PFSK-1 (cell line): ENCODE data around the gene ASCC1.

Experiments used
- FOXP2 ChIP-seq: optimal IDR thresholded peaks from 2 replicates; pipeline ENCODE3; 2011; ENCODE audit warnings: borderline replicate concordance, control low read depth, inconsistent platforms; ENCODE audit not compliant: insufficient read depth; ENCODE audit errors: extremely low read length, extremely low read depth
- POLR2AphosphoS5 ChIP-seq: IDR thresholded peaks from 2 replicates; pipeline ENCODE4 v1.6.1; 2012; ENCODE audit warnings: low read depth, mild to moderate bottlenecking, control low read depth, low read length, moderate library complexity
- REST ChIP-seq, 2 experiments: IDR thresholded peaks; 2 replicates each; pipeline versions ENCODE4 v1.6.1 to v1.8.0; 2011 to 2012; ENCODE audit warnings: low read depth in 2 of 2, low read length in 2 of 2, control low read depth in 1 of 2, inconsistent platforms in 1 of 2, mild to moderate bottlenecking in 1 of 2, moderate library complexity in 1 of 2; ENCODE audit not compliant: insufficient read depth in 1 of 2
- SIN3A ChIP-seq: IDR thresholded peaks from 2 replicates; pipeline ENCODE4 v1.6.1; 2012; ENCODE audit warnings: mild to moderate bottlenecking, low read length, moderate library complexity, borderline replicate concordance; ENCODE audit not compliant: insufficient read depth
- TAF1 ChIP-seq: IDR thresholded peaks from 2 replicates; pipeline ENCODE4 v1.6.1; 2012; ENCODE audit warnings: low read length, control low read depth, borderline replicate concordance; ENCODE audit not compliant: insufficient read depth

The ASCC1 gene

GRCh38 chr10:72156223-72156622 lies 59.9 kb downstream of the ASCC1 start:
- TF ChIP-seq TAF1 (no peak), FOXP2 (no peak), REST (IDR thresholded peaks at IDR 0.05; ENCODE audit: insufficient read depth in 1 of 2, low read depth in 2 of 2, low read length in 2 of 2) (no peak), SIN3A (no peak), POLR2AphosphoS5 (no peak)

- TF ChIP-seq SIN3A (no peak), REST (IDR thresholded peaks at IDR 0.05; ENCODE audit: insufficient read depth in 1 of 2, low read depth in 2 of 2, low read length in 2 of 2) (no peak), POLR2AphosphoS5 (no peak), FOXP2 (no peak), TAF1 (no peak)
These were observed 63.8 kb downstream of the ASCC1 start for GRCh38 chr10:72152286-72152685.

DNA sequence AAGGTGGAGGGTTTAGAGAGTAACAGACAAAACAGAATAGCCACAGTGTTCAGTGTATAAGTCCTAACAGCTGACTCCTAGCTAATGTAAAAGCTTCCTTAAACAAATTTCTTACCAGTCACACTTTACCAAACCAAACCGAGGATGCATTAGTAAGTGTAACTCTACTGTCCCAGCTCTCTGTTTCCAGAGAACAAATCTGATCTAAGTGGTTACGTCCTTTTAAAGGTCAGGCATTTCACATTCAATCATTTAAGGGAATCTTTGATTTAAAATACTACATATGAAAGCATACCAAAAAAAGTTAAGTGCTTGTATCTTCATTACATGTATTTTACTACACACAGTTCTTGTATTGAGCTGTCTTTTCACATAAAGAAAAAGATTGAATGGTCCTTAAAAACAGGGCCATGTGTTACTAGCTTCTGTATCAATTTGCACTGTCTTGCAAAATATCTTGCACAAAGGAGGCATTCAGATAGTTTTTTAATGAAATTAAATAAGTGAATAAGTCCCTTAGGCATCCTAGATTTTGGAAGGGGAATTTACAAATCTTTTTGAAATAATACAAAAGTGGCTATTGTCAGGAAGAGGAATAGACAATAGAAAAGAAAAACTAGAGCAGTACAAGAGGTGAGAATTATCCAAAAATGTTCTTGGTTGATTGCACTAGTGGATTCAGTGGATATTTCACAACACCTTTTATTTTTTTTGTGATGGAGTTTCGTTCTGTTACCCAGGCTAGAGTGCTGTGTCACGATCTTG lies 69.3 kb downstream of the ASCC1 start:
- TF ChIP-seq REST (IDR thresholded peaks at IDR 0.05; ENCODE audit: insufficient read depth in 1 of 2, low read depth in 2 of 2, low read length in 2 of 2), result no peak
- TF ChIP-seq TAF1, result no peak
- no peak for TF ChIP-seq SIN3A
- TF ChIP-seq FOXP2, result no peak
- TF ChIP-seq POLR2AphosphoS5, result no peak

DNA sequence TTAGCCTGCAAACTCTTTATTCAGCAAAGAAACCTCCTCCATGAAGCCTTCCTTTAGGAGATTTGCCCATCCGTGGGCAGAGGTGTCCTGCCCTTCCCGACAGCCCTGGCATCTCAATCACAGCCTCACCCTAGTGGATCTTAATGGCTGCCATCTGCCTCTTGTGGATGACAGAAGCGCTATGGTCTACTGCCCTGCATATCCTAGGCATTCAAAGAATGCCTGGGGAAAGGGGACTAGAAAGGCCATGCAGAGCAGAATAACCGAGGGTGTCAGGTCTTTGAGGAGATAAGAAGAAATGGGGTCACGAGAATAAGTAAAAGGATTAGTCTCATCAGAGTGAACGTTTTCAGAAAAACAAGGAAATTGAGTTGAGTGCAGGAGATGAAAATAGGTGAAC lies 70.0 kb downstream of the ASCC1 start:
- TF ChIP-seq TAF1 (no peak), SIN3A (no peak), FOXP2 (no peak), REST (IDR thresholded peaks at IDR 0.05; ENCODE audit: insufficient read depth in 1 of 2, low read depth in 2 of 2, low read length in 2 of 2) (no peak), POLR2AphosphoS5 (no peak)

DNA sequence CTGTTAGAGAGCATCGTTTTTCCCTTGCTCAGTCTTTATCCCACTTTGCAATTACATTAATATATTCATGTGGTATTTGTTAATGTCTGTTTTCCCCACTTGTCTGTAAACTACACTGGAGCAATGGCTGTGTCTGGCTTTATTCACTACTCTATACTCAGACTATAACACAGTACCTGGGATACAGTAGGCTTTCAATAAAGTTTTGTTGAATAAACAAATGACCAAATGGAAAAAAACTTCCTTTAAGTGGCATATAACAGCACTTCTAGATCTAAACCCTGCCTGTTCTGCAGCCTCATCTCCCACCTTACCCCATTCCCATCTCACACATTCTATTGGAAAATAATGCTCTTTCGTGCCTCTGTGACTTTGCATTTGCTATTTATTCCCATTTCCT lies 70.4 kb downstream of the ASCC1 start:
- no peak for TF ChIP-seq POLR2AphosphoS5
- no peak for TF ChIP-seq REST (IDR thresholded peaks at IDR 0.05; ENCODE audit: insufficient read depth in 1 of 2, low read depth in 2 of 2, low read length in 2 of 2)
